NCI-H2171 treated with DMSO at 0.1 percent for 48 hours (cell line): ENCODE measurements around the gene HDAC4.
A peak's percentile ranks its signal among the peaks of the same experiment; 100 is the strongest.

Experiments
- DNase-seq: peaks from one replicate; lab custom pipeline; 2025; lab: John Stamatoyannopoulos, UW

The HDAC4 gene

DNA sequence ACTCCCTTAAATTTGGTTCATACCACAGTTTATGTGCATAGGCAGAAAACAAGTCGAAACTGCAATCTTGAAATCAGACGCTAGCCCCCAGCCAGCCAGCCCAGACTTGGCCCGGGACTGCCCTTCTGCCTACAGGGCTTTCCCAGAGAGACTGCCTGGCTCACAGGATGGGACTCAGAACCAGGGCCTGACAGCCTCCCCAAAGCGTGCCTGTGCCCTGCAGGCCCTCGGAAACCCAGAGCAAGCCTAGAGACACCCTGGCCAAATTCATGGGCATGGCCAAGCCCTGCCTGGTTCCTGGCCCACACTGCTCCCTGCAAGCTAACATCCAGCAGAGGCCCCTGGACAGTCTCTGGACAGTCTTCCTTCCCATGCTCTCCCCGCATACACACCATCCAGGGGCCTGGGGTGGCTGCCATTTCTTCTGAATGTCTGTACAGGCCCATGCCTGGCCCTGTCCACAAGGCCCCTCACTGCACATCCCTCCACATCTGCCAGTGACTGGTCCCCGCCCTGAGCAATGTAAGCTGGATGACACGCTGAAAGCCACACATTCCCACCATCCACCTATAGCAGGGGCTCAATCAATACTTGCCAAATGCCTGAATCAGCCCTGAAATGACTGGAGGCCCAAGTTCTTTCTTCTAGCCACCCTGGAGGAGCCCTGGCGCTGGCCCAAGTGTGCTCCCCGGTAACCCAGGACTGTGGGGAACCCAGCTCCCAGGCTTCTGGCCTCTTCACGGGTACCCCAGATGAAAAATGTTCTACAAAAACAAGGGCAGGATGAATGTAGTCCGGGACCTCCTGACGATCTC is 73.1 kb downstream of the HDAC4 start:
- DNase-seq = no peak

DNA sequence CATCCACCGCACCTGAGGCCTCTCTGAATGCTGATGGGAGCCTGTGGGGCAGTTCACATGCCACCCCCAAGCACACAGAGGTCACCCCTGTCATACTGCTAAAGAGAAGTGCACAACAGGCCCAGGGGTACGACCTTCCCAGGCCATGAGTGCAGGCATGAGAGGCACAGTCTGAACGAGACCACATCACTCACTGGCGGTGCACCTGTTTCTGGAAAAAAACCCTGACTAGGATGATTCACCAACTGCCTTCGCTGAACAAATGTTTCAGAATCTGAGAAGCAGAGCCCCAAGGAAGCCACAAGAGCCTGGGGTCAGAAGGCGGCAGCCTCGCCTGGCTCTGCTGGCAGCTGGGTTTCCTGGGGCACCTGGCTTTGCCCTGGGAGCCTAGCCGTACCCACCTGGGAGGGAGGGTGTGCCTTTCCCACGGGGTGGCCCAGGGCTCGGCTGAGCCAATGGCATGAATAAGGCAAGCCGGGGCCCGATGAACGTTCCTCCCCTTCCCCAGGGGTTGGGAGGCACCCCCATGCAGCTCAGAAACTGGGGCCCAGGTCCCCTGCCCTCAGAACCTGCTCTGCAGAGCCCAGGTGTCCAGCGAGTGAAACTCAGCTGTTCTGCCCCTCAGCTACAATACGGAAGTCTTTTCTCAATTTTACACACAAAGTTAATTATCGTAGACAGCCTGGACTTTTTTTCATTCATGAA is 73.8 kb downstream of the HDAC4 start:
- peak; percentile 45 for DNase-seq

DNA sequence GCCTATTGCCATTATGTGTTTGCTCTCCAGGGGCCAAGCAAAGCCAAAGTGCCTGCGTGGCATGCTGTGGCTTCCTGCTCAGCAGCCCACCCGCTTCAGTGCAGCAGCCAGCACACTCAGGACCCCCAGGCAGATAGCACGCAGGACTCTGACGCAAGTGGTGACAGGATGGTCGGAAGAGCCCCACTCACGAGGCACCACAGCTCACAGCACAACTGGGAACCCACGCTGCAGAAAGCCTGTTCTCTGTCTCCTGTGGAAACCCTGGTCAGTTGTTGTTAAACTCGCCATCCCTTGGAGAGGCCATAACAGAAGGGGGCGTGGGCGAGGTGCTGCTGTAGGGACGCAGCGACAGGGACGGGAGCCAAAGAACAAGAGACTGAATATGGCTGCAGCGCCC is 76.4 kb downstream of the HDAC4 start:
- DNase-seq = no peak

DNA sequence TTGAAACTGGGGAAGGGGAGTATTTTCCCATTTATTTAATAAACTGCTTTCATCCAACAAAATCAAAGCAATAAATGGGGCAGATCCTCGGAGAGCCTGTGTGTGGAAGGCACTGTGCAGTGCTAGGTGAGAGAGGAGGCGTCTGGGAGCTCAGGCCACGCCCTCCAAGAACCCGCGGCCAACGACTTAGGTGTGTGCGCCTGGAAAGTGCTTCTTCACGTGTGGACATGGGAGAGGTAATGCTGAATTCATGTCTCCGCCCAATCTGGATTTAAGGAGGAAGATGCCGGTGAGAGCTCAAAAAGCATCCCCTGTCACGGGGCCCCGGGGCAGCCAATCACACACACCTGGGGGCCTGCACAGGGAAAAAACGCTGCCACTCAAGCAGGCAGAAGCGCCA is 77.4 kb downstream of the HDAC4 start:
- DNase-seq = no peak

DNA sequence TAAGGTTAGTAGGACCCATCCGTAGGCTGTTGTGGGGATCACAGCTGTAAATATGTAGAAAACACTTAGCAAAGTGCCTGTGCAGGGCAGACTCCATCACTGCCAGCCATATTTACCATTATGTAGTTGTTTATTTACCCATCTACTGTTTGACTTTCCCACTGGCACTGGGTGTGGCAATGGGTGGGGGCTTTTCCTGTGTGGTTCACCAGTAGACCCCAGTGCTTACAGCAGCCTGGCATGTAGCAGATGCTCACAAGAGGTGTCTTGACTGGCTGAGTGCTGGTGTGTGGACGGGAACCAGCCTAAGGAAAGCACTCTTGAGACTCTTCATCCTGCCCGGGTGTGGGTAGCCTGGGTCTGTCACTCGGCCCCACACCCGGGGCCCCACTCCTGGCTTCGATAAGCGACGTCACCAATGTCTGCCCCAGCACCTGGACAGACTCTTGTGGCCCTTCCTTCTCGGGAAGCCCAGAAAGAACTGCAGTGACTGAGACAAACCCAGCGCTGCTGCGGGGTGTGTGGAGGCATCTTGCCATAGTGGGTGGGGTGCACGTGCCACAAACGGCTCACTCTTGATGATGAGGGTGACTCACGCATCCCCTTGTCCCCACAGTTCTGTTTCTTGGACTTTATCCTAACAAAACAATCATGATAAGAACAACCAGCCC is 78.3 kb downstream of the HDAC4 start:
- no peak for DNase-seq

DNA sequence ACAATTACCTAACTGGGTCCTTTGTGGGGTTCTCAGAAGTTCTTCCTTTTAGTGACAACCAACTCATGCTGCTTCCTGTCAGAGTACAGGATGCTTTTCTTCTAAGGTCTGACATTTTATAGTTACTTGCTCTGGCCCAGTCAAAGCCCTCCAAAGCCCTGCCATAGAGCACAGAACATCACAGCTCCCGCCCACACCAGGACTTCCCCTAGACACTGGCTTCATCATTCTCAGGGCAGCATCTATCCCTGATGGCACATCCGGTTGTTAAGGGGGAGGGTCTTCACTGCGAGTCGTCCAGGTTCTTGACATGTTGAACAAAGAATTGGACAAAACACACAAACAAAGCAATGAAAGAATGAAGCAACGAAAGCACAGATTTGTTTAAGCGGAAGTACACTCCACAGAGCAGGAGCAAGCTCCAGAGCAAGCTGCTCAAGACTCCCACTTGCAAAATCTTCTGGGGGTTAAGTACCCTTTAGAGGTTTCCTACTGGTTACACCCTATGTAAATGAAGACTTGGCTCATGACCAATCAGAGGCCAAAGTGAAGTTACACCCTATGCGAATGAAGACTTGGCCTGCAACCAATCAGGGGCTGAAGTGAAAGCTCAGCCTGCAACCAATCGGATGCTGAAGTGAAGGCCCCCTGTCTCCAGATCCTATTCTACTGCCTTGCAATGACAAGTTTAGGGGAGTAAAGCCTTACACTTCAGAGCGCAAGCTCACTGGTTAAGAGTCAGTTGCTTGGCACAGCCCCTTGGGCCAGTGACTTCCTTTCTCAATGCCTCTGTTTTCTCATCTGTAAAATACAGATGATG is 79.0 kb downstream of the HDAC4 start:
- DNase-seq = no peak

DNA sequence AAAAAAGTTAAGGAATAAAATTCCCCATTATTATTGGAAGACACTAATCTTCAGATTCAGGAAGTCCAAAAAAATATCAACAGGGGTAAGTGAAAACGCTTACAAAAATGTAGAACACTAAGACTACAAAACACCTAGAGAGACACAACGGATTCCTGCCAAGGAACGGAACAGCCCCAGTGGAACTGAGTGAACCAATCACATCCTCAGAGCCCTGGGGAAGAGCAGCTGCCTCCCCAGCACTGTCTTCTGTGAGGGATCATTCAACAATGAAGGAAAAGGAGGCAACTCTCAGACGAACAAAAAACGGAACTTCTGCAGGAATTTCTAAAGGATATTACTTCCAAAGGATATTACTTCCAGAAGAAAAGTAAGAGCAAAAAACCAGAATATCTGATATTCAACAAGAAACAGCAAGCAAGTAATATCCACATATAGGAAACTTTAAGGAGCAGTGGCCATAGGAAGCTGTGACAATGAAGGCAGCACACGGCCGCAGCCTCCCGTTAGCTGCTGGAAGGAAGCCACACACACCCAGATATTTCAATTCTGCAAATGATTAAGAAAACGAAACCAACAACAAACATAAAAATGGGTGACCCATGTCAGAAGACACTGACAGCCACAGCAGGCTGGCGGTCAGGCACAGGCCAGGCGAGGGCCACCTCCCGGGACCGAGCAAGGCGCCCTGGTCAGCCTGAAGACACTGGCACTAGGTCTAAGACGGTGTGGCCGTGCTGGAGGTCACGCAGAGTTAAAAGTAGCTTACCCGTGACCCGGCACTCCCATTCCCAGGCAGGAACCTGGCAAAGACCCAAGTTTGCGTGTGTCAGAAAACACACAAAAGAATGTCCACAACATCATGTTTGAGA is 81.8 kb downstream of the HDAC4 start:
- no peak for DNase-seq

DNA sequence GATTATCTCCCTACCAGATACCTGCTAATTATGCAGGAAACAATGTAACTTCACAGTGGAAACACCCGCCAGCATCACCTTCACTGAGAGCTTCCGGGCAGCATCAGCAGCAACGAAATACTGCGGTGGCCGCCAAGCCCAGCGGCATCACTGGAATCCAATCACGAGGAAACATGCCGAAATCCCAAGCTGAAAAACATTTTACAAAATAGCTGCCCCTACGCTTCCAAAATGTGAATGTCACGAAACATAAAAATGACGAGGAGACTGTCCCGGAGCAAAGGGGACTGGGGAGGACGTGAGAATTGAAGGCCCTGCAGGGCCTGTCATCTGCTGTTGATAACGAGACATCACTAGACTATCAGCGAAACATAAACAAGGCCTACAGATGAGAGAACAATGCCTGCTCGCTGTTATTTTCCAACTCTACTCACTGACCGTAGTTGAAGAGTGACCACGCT is 82.6 kb downstream of the HDAC4 start:
- no peak for DNase-seq

DNA sequence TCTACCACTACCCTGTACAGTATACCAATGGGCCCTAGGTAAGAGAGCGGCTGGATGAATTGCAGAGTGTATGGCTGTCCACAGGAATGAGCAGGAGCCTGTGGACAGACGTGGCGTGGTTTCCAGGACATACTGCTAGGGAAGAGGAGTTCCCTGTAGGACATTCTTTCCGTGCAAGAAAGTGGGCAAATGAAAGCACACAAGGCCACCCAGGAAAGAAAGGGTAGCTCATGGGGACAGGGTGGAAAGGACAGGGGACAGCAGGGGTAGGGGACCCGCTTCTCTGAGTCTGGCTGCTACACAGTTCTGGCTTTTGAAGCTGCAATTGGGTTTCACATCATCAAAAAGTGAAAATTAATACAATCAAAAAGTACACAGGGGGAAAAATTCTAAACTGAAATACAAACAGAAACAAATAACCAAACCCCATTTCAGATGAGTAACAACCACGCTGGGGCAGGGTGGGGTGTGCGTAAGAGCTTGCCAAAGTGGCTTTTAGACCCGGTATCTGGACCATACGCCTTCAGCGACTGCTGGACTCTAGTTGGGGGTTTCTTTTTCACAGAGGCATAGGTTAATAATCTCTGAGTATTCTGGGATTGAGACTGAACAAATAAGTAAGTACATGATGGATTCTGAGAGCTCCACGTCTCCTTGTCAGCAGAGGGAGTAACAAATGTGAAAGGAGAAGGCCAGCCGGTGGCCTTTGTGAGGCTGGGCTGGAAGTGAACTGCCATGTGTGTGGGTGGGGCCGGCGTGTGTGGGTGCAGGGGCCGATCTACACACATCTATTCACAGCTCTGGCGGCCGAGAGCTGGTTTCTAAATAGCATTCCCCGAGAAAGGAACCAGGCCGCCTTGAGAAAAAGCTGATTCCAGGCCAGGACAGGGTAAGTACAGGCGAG is 84.0 kb downstream of the HDAC4 start:
- DNase-seq = no peak

DNA sequence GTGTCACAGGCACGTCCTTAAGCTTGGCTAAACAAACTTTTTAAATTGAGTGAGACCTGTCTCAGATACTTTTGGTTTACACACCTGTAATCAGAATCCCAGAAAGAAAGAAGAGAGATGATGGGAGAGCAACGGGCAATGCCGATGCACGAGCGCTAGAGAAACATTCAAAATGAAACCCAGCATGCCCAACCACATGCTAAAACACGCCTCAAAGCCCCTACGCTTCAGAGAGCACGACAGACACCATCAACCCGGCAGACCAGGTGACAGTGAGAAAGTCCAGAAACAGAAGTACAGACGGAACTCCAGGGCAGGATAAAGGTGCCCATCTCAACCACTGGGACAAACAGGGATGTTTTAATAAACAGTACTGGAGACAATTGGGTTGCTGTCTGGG is 85.5 kb downstream of the HDAC4 start:
- no peak for DNase-seq

DNA sequence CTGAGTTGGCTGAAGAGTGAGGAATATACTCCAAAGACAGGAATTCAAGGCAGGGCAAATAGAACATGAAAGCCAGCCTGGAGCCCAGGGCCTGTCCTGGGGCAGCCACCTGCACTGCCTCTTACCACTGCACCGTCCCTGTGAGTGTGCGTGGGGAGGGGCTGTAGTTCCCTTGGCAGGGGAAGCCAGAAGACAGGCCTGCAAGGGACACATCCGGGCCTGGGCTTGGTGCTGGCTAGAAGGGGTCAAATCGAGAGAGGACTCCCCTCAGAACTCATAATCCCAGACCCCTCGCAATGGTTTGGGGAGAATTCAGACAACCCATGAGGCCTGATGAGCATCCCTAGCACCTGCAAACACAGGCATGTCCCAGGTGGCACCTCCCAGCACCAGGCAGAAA is 87.0 kb downstream of the HDAC4 start:
- no peak for DNase-seq

DNA sequence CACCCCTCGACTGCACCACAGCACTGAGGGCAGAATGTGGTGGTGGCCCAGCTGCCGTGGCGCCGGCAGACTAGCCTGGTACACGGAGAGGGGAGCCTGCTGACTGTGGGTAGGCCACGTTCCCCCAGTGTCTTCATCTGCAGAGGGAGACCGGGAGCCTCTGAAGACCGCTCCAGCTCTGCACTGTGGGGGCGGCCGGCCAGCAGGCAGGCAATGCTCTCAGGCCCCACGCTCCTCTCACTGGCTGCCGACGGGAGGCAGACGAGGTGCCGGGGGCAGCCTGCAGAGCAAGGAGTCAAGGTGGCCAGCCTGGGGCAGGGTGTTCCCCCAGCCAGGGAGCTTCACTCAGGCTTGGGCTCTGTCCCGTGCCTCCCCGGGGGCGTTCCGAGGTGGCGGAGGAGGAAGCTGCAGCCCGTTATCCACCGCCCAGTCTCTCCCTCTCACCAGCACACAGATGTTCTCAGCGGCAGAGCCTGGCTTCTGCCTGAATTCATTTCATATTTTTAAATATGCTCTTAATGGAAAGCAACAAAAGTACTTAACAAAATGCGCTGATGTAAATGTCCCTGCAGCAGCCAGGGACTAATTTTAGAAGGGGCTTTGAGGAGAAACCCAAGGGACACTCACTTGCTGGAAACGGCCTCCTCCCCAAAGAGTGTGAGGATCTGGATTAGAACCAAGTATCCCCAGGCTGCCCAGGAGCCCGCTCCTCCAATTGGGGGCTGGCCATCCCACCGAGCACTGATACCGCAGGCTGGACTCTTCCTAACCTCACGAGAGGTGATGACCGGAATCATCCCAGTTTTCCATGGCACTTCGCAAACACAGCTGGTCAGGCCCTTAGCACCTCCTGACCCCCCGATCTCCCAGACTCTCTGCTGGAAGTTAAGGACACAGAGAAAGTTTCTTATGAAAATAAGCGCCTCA is 87.8 kb downstream of the HDAC4 start:
- DNase-seq = no peak

DNA sequence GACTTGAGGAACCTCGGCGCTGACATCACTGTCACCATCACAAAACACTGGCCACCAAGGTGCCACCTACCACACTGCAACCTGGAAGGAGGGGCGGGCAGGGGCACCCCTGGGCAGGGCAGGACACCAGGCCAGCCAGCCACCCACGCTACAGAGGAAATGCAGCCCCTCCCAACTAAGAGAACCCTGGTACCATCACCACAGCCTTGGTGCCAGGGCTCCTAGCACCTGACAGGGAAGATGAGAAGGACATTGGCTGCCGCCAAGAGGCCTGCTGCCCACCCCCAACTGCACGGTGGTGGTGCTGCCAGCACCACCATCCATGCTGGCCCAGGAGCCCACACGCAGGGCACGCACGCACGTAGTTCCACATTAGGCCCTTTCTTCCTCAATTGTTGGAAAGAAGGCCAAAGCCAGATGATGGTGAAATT is 88.7 kb downstream of the HDAC4 start:
- no peak for DNase-seq

DNA sequence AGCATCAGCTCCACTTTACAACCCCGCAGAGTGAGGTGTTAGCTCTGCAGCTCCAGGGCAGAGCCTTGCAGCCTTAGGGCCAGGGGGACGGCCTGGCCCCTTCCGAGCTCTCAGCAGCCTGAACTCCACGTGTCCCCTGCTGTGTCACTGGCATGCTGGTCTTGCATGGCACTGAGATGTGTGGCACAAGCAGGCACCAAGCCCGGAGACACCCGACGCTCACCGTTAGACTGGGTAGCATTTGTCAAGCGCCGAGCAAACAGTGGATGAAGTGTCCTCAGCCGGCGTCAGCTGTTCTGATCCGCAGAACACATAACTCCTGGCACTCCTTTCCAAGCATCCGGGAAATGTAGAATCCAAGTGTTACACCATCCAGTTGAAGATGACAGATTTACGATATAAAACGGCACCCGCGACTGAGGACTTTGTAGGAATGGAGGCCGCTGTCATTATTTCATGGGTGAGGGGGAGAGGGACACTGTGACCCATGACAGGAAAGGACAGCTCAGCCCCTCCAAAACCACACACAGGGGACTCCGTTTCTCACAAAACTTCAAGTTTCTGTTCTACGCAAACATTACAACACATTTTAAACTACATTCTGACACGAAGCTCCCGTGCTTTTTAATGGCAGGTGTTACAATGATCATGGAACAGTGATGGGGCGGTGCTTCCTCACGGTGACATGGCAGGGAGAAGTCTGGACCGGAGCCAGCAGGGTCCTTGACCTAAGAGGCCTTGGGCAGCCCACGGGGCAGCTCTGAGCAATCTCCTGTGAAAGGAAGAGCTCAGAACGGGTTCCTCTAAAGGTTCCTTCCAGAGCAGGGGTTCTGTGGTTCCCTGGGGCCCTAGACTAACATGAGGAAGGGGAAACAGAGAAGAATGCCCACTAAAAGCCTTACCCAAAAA is 89.4 kb downstream of the HDAC4 start:
- no peak for DNase-seq

DNA sequence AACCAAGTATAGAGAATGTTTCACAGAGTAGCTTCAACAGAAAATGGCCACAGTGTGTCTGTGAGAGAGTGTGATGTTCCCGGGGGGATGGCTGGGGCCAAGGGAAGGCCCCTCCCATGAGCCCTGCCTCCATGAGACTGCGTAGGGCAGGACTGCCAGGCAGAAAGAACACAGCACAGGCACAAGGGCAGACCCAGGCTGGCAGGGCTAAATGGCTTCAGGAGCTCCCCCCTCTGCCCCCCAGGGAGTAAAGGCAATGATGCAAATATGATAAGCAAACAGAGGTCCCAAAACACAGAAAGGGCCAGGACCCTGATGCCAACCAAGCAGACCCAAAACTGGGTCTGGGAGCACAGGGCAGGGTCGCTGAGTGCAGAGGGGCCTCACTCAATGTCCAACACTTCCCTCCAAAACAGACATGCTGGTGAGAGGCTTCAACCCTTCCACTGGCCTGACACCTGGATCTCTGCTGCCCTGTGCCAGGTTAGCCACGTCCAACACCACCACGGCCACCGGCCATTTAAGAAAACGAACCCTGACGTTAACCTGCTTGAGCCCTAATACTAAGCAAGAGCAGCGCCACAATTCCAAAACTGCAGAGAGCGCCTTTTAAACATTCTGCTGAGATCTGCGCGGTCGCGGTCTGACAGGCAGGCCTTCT is 90.3 kb downstream of the HDAC4 start:
- DNase-seq = no peak

DNA sequence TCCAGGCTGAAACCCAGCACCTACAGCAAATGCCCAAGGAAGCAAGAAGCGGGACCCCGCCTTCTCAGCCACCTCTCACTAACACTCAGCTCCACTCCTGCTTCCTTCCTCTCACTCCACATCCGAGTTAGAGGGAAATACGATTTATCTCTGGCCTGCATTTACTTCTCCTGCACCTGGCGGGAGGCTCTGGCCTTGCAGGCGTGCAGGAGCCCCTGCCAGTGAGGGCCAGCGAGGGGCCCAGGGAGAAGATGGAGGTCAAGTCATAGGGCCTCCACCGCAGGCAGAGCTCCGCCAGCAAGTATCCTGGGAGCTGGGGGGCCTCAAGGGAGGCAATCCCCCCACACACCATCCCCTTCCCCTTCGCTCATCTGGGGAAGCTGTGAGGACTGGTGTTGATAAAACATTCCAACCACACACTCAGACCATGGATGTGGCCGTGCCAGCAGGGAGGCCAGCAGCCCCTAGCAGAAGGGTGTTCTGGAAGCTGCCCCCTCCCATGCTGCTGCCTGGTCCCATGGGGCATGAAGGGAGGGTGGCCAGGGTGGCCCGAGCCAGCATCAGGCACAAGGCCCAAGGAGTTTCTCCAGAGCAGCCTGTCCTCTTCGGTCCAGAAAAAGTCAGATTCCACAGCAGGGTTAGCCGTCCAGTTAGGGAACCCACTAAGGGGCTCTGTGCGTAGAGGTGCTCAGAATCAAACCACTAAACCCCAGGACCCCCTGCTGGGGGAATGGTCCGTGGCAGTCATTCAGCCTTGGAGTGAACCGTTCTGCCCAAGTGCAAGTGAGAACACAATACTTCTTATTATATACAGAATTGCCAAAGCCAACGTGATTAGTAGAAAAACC is 91.2 kb downstream of the HDAC4 start:
- DNase-seq = no peak
